ENCODE measurements around the gene DGKQ. TPM values are rescaled to one million over a fixed set of nuclear protein-coding genes. Genes with fewer than 3 reads are reported as not detected.

Gene DGKQ
- total and polyA plus RNA-seq, 2 donors (not counting 3 experiments of a cell fraction or from before 2014, with no cell fraction given) = 15.8 to 20.2 TPM

DNA sequence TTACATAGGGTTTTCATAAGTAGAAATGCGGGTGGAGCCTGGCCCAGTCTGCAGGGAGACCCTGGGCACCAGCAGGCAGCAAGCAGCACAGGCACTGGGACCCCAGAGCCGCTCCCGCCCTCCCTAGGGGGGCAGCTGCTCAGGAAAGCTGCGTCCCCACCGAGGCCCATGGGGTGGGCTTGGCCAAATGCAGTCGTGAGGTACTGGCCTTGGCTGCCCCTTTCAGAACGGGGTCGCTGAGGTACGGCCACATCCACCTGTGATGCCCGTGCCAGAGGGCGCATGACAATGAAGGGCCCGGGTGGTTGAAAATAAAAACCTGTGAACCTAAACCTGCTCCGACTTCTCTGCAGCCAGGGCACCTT is 24.5 kb downstream of the DGKQ start:
- Histone ChIP-seq H3K27ac (ENCODE audit: insufficient read depth, low read depth, low read length) (no peak overlapping the region), H3K4me2 (ENCODE audit: insufficient read depth, low read length) (no peak overlapping the region), H4K20me1 (replicated peaks; ENCODE audit: control insufficient read depth, extremely low read depth, insufficient read depth, low read length) (no peaks in the 10 kb centered on the region), H3K4me3 (replicated peaks in 1 of 3; ENCODE audit: insufficient read depth in 1 of 3, low read depth in 1 of 3, low read length in 3 of 3) (no peak overlapping the region), H3K9me3 (replicated peaks; ENCODE audit: control insufficient read depth, insufficient read depth, low read length) (no peaks in the 10 kb centered on the region), H3K79me2 (ENCODE audit: control insufficient read depth, insufficient read depth, low read length) (no peaks in the 10 kb centered on the region), H2AFZ (ENCODE audit: low read depth, low read length) (no peak overlapping the region), H3K9me1 (replicated peaks; ENCODE audit: control insufficient read depth, extremely low read depth, insufficient read depth, low read length) (no peaks in the 10 kb centered on the region), H3K27me3 (ENCODE audit: control insufficient read depth in 2 of 2, insufficient read depth in 2 of 2, low read length in 2 of 2) (no peaks in the 10 kb centered on the region), H3K36me3 (ENCODE audit: control insufficient read depth in 2 of 2, extremely low read depth in 1 of 2, insufficient read depth in 2 of 2, low read length in 2 of 2) (no peaks in the 10 kb centered on the region), H3K9ac (replicated peaks; ENCODE audit: extremely low read depth, insufficient read depth, low read length) (no peak overlapping the region), H3K4me1 (ENCODE audit: control insufficient read depth, extremely low read depth, insufficient read depth, low read length) (no peaks in the 10 kb centered on the region)
- TF ChIP-seq MYC (IDR thresholded peaks at IDR 0.05; ENCODE audit: low read depth, low read length) (no peak), JUN (IDR thresholded peaks at IDR 0.05; ENCODE audit: borderline replicate concordance, insufficient read depth, insufficient read length, low read depth) (no peak), EZH2 (IDR thresholded peaks at IDR 0.05; ENCODE audit: borderline replicate concordance, low read depth, low read length, severe bottlenecking) (no peak), FOS (IDR thresholded peaks at IDR 0.05; ENCODE audit: borderline replicate concordance, insufficient read depth, low read length) (no peak), GATA2 (IDR thresholded peaks at IDR 0.05; ENCODE audit: insufficient read depth, insufficient read length, low read depth, low read length) (no peak), POLR2A (IDR thresholded peaks at IDR 0.05; ENCODE audit: low read depth, low read length) (no peak), POLR2AphosphoS5 (IDR thresholded peaks at IDR 0.05; ENCODE audit: insufficient read depth, low read depth, low read length) (no peak)
- TF ChIP-seq, protein P1, sequence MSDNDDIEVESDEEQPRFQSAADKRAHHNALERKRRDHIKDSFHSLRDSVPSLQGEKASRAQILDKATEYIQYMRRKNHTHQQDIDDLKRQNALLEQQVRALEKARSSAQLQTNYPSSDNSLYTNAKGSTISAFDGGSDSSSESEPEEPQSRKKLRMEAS (IDR thresholded peaks at IDR 0.05; ENCODE audit: insufficient read depth, insufficient read length) = no peak
- TF ChIP-seq, protein P2, sequence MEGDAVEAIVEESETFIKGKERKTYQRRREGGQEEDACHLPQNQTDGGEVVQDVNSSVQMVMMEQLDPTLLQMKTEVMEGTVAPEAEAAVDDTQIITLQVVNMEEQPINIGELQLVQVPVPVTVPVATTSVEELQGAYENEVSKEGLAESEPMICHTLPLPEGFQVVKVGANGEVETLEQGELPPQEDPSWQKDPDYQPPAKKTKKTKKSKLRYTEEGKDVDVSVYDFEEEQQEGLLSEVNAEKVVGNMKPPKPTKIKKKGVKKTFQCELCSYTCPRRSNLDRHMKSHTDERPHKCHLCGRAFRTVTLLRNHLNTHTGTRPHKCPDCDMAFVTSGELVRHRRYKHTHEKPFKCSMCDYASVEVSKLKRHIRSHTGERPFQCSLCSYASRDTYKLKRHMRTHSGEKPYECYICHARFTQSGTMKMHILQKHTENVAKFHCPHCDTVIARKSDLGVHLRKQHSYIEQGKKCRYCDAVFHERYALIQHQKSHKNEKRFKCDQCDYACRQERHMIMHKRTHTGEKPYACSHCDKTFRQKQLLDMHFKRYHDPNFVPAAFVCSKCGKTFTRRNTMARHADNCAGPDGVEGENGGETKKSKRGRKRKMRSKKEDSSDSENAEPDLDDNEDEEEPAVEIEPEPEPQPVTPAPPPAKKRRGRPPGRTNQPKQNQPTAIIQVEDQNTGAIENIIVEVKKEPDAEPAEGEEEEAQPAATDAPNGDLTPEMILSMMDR (IDR thresholded peaks at IDR 0.05; ENCODE audit: extremely low read depth in 1 of 2, insufficient read depth in 1 of 2, low read depth in 1 of 2, low read length in 2 of 2) = no peak
- dilution Hi-C loops (cut with MboI; ENCODE audit: extremely low pct_ligation_motif_present, low sequenced_read_pairs) = no loop called here
- no peak for FAIRE-seq
- ChIA-PET POLR2A (interaction anchor here (0.7 kb wide), 1 partner anchor 82 kb away, joined by 3 read pairs; no protein-coding TSS in a partner anchor), CTCF (interaction anchor here (1.4 kb wide), 1 partner anchor 12 kb away, joined by 5 read pairs; no protein-coding TSS in a partner anchor)
- no TSS peak for BruUV-seq (replicated peaks)
- intact Hi-C loops (cut with micrococcal nuclease) = no loop called here
- no peak for DNase-seq (ENCODE audit: low read depth, low spot score)

Measured in endothelial cell of umbilical vein (primary cell).